Measurements from ENCODE around the gene OTC.

OTC gene

DNA sequence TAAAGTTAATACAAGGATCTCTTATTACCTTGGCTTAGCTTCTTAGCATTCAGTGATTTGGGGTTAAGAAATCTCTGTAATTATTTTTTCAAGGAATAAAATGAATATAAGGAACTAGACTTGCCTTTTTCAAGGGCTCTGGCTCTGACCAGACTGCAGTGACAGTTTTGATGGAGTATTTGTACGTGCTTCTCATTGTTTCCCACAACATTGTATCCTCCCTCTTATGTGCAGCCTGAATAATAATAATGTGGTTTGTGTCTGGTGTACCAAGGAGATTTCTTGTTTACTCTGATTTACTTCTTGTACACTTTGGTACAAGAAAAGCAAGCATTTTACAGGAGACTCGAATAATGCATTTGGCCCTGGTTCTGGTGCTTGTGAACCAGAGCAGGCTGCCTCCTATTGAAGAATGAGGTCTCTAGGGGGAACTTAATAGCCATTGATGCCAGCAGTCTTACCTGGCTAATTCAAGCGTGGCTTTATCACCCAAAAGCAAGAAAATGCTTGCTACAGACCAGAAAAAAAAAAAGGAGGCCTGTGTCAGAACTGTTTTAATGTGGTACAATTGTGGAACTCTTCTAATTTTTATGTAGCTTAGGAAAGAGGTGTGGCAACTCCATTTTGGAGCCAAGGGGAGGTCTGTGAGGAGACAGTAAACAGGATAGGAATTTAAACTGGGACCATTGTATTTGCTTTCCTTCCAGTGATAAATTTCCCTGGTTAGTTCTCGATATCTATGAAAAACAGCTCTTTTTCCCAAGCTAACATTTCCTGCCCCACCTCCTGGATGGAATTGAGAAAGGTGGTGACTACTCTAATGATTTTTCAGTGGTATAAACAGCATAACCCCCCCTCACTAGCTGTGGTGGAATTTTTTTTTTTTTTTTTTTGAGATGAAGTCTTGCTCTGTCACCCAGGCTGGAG lies 5.6 kb downstream of the OTC start:
- no peak for ATAC-seq
- DNase-seq = no peak

DNA sequence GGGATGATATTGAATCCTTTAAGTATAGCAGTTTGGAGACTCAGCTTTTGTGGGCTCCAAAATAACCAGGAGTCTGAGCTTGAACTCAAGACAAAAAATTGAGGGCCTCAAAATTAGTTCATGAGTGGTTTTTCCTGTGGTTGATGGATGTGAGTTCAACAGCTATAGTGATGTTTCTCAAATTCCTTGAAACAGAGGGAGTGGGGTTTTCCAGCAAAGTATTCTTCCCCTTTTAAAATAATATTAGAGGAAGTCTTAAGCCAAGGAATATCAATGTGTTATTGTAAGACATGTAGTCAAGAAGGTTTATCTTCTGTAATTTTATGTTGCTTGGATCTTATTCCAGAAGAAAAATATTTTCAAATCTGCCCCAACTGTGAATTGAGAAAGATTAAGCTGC lies 10.6 kb downstream of the OTC start:
- no peak for ATAC-seq
- no peak for DNase-seq

GRCh38 chrX:38365954-38366353 lies 13.6 kb downstream of the OTC start:
- no peak for DNase-seq
- ATAC-seq = no peak

GRCh38 chrX:38368774-38369173 lies 16.4 kb downstream of the OTC start:
- ATAC-seq (no peak), DNase-seq (no peak)

DNA sequence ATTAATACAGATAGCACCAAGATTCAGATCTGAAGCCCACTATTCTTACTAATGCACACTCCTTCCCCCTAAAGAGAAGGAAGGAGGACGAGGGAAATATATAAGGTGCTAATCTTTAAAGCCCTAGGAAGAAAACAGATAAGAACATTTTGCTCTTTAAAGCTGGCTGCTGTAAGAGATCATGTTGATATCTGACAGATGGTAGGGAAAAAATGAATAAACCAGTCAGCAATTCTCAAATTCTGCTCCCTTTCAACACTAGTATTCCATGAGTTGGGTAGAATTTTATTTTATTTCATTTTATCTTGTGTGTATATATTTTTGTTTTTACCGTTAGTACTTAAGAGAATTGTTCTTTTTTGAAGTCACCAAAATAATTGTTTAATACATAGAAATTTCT lies 19.2 kb downstream of the OTC start:
- DNase-seq (no peak), ATAC-seq (no peak)

DNA sequence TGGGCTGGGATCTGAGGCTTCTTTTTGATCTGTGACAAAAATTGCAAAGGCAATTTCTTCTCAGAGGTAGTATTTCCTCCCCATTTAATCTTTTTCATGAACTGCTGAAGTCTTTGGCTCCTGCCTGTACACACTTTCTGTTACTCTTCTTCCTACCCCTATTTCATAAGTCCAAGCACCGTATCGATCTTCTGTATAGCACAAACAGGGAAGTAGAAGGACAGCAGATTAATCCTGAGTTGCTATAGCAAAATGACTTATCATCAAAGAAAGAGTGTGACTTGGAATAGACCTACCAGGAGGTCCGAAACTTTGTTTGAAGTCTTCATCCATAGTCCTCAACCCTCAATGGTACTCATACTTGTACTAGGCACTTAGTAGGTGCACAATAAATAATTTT lies 22.0 kb downstream of the OTC start:
- ATAC-seq (no peak), DNase-seq (no peak)

DNA sequence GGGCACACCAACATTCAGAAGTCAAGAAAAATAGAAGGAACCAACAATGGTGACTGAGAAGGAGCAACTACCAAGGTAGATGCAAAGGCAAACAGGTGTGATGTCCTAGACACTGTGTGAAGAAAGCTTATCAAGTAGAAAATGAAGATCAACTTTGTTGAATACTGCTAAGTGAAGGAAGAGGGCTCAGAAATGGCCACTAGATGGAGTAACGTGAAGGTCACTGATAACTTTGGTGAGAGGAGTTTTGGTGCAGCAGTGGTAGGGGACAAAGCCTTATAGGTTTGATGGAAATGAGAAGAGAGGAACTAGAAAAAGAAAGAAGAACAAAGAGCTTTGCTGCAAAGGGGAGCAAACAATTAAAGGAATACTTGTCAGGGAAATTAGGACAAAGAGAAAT lies 23.5 kb downstream of the OTC start:
- DNase-seq (no peak), ATAC-seq (no peak)

DNA sequence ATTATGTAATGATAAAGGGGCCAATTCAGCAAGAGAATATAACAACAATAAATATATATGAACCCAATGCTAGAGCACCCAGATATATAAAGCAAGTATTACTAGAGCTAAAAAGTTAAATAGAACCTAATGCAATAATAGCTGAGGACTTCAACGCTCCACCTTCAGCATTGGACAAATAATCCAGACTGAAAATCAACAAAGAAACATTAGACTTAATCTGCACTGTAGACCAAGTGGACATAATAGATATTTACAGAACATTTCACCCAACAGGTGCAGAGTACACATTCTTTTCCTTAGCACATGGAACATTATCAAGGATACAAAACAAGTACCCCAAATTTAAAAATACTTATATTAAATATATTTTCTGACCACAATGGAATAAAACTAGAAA lies 24.3 kb downstream of the OTC start:
- DNase-seq (no peak), ATAC-seq (no peak)

GRCh38 chrX:38379088-38379487 lies 26.7 kb downstream of the OTC start:
- no peak for ATAC-seq

DNA sequence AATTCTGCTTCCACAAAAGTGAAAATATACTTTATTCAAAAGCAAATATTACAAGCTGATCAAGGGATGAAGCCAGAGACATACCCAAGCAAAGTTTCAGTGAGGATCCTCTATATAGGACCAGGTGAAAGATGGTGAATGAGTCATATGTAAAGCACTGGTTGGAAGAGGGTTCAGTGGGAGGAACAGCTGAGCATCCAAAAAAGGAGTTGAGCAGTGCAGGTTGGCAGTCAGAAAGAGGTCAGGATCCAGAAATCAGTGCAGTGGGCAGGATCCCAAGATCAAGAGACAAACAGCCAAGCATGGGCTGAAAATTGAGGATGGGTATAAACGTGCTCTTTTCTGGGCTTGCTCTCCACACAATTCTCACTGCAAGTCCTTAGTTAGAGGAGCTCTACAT lies 30.3 kb downstream of the OTC start:
- ATAC-seq (no peak), DNase-seq (no peak)

More at GRCh38 chrX:38379088-38379487, 26.7 kb downstream of the OTC start:
- no peak for DNase-seq

GRCh38 chrX:38400389-38400910 lies 48.0 kb downstream of the OTC start:
- DNase-seq = no peak
- ATAC-seq = no peak

DNA sequence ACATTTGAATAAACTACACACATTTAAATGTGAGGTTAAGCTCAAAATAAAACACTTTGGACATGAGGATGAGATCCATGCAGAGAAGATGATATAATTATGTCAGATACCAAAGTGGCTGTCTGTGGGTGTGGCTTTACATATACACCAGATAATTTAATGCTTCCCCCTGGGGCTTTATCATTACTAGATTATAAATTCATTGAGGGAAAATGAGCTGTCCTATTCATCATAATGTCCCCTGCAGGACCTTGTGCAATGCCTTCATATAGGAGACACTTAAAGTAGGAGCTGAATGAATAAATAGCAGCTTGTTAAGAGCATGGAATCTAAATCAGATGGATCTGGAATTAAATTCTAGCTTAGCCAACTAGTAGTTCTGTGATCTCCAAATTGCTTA lies 49.7 kb downstream of the OTC start:
- ATAC-seq = no peak
- no peak for DNase-seq

DNA sequence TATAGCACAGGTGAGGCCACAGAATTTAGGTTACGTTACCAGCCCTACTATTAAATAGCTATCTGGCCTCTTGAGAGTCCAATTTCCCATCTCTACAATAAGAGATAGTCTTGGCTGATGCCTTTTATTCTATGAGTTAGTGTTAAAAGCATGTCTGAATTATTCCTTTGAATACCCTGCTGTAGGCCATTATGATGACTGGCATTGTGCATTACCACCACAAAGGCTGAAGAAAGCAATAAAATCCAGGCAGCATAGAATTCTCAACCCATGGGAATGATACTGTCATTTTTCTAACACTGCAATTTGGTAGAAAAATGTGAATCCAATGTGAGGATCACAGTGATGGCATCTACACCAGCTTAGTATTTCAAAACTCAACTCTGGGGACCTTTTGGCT lies 51.4 kb downstream of the OTC start:
- DNase-seq = no peak
- no peak for ATAC-seq

DNA sequence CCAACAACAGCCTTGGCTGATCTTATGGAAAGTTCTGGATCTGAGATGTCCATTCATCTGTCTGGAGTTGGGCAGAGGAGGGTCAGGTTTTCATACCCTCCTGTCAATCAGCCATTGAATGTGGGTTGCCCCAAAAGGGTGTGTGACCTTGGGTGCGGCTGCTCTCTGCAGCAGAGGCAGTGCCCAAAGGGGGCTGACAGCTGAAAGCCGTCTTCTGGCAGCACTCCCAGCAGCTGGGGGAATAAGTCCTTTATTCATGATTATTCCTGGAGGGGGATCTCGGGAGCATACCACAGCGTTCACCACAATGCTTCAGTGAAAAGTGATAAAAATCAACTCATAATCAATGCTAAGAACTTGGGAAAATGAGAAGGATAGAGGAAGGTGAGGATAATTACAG lies 54.7 kb downstream of the OTC start:
- no peak for ATAC-seq

GRCh38 chrX:38409289-38409688 lies 56.9 kb downstream of the OTC start:
- ATAC-seq (no peak), DNase-seq (no peak)

More for the DNA sequence above, 54.7 kb downstream of the OTC start:
- DNase-seq = no peak

DNA sequence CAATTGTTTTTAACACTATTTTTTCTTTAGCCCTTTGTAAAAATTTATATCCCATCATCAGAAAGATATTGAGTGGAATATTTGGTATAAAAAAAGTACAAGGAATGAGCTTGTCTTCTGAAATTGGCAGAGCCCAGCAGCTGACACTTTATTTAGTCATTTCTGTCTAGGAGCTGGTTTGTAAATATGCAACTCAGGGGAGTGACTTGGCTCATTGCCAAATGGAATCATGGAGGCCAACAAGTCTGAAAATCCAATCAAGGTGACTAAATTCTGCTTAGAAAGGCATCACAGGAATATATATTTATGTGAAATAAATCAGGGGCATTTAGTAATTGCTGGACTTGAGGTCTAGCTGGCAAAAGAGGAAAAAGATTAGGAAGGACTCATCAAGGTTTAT lies 74.4 kb downstream of the OTC start:
- ATAC-seq = no peak
- no peak for DNase-seq

DNA sequence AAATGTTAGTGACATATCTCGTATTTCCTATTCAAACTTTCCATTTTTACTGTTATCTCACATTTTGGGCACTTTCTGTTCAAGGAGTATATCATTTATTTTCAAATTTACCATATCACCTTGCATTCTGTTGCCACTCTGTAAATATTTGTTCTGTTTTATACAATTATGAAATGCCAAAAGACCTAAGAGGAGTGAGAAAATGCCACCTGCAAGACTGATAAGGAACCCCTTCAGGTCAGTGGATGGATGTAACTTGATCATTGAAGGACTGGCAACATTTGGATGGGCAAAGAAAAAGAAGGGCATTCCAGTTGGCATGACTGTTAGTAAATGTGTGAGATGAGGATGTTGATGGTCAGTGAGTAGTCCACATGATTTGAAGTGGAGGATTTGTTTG lies 79.1 kb downstream of the OTC start:
- ATAC-seq = no peak

DNA sequence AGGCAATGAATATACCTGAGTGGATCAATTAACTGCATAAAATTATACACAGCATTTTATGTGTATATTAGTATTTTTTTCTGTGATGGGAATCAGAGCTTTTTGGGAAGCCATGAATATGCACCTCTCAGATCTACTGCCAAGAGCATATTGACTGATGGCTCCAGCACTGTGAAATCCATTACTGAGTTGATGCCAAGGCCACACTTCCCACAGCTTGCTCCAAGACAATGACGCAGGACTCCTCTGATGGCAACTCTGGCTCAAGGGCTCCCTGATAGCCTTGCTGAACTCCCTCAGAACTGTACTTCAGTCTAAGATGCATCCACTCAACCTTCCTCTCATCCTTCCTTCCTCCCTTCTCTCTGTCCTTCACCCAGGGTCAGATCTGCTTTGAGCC lies 82.7 kb downstream of the OTC start:
- DNase-seq (no peak), ATAC-seq (no peak)

More for the DNA sequence above, 79.1 kb downstream of the OTC start:
- DNase-seq = no peak

GRCh38 chrX:38437093-38437492 lies 84.7 kb downstream of the OTC start:
- ATAC-seq = no peak
- no peak for DNase-seq

DNA sequence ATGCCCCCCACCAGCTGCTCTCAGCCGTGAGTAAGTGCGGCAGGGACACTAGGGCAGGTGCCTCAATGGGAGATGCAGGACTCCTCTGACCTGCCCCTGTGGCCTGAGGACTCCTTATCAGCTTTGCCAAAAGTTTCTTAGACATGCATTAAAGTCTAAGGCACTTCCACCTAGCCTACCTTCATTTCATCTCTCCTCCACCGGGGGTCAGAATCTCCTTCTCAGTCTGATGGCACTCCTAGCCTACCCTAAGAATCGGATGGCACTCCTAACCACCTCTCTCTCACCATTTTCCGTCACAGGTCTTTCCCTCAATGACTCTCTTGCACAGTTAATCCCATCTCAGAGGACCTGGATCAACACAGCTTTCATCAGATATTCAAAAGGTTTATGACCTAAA lies 85.9 kb downstream of the OTC start:
- DNase-seq (no peak), ATAC-seq (no peak)

DNA sequence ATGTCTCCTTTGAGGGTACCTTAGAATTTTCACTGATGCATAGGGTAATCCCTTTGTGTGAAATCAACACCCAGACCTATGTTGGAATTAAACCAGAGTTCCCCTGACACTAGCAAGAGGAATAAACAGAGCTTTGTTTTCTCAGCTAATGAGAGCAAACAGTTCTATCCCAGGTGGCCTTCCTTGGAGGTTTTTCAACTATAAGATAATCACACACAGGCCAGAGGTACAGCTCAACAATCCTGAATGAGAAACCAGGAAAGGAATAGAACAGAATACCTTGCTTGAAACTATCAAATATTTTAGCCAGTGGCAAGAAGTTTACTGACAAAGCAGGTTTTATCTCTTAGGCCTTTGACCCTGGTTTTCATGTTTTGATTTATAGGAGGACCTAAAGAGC lies 100.2 kb downstream of the OTC start:
- DNase-seq (no peak), ATAC-seq (no peak)

DNA sequence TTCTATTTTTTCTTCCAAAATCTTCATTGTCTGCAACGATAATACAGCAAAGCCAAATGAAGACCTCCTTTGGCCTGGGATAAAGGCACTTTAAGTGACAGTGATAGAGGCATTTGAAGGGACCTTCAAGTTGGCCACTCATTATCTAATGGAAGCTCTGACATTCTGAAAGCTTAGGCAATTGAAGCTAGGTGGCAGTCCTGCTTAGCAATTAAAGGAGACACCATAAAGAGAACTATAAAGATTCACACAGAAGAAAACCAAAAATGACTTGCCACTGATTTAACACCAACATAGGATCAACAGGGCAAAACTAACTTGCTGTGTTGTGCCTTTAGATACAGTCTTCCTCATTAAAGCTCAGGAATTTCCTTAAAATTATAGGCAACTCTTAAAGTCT lies 105.7 kb downstream of the OTC start:
- ATAC-seq = no peak
- no peak for DNase-seq

- DNase-seq (no peak), ATAC-seq (no peak)
Observed at GRCh38 chrX:38462257-38462656, 109.9 kb downstream of the OTC start.

DNA sequence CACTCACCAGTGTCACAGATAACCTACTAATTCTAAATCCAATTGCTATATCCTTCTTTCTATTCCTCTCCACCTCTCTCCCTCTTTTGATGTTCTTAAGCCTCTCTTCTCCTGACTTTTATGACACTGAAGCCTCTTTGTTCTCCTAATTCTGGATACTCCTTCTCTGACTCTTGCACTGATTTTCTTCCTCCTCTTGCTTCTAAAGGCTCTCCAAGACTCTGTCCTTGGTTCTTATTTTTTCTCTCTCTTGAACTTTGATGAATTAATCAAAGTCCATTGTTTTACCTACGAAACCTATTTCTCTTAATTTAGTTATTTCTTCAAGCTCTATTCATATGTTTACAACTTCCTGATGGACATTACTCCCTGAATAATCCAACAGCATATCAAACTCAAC lies 113.3 kb downstream of the OTC start:
- no peak for DNase-seq
- ATAC-seq = no peak

Measured in stimulated activated naive CD8-positive, alpha-beta T cell treated with anti-CD3 and anti-CD28 coated beads, Interleukin-15, Interleukin-2, amounts not matched to agents 100 U/mL and 50 U/mL, for 24 hours (primary cell).